ENCODE results near the gene GMPR2.

DNA sequence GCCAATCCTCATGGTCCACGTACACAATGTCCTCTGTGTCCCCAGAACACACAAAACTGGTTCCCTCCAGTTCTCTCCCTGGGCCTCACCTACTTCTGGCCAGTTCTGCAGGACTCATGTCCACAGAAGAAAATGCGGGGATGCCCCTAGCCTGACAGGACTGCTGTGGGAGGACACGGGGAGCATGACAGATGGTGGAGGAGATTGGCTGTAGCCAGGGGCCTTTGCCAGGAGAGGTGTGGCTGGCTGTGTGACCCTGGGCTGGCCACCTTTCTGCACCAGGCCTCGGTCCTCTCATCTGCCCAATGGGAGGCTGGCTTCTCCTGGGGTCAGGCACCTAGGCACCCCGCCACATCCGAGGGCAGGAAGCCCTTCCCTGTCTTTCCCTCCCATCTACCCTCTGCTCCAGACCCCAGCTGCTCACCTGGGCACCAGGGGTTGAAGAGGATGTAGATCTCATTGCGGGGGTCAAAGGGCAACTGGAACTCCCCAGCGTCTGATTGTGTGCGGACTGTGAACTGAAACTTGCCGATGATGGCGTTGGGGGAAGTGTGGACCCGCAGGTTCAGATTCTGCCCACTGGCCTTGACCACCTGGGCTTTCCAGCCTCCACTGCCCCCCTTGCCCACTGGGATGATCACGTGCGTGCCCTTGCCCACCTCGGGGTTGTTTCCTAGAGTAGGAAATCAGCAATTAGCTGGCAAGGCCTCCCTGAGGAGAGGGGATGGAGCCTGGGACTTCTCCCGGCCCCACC is 27.5 kb downstream of the GMPR2 start:
- TF ChIP-seq, protein P1, sequence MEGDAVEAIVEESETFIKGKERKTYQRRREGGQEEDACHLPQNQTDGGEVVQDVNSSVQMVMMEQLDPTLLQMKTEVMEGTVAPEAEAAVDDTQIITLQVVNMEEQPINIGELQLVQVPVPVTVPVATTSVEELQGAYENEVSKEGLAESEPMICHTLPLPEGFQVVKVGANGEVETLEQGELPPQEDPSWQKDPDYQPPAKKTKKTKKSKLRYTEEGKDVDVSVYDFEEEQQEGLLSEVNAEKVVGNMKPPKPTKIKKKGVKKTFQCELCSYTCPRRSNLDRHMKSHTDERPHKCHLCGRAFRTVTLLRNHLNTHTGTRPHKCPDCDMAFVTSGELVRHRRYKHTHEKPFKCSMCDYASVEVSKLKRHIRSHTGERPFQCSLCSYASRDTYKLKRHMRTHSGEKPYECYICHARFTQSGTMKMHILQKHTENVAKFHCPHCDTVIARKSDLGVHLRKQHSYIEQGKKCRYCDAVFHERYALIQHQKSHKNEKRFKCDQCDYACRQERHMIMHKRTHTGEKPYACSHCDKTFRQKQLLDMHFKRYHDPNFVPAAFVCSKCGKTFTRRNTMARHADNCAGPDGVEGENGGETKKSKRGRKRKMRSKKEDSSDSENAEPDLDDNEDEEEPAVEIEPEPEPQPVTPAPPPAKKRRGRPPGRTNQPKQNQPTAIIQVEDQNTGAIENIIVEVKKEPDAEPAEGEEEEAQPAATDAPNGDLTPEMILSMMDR (IDR thresholded peaks at IDR 0.05): no peak
- TF ChIP-seq EZH2 (IDR thresholded peaks at IDR 0.05) (no peak), EZH2phosphoT487 (IDR thresholded peaks at IDR 0.05) (no peak)
